Measurements from ENCODE around the gene IL15RA.
A peak's percentile ranks its signal among the peaks of the same experiment; 100 is the strongest.

The IL15RA gene, protein sequence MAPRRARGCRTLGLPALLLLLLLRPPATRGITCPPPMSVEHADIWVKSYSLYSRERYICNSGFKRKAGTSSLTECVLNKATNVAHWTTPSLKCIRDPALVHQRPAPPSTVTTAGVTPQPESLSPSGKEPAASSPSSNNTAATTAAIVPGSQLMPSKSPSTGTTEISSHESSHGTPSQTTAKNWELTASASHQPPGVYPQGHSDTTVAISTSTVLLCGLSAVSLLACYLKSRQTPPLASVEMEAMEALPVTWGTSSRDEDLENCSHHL

DNA sequence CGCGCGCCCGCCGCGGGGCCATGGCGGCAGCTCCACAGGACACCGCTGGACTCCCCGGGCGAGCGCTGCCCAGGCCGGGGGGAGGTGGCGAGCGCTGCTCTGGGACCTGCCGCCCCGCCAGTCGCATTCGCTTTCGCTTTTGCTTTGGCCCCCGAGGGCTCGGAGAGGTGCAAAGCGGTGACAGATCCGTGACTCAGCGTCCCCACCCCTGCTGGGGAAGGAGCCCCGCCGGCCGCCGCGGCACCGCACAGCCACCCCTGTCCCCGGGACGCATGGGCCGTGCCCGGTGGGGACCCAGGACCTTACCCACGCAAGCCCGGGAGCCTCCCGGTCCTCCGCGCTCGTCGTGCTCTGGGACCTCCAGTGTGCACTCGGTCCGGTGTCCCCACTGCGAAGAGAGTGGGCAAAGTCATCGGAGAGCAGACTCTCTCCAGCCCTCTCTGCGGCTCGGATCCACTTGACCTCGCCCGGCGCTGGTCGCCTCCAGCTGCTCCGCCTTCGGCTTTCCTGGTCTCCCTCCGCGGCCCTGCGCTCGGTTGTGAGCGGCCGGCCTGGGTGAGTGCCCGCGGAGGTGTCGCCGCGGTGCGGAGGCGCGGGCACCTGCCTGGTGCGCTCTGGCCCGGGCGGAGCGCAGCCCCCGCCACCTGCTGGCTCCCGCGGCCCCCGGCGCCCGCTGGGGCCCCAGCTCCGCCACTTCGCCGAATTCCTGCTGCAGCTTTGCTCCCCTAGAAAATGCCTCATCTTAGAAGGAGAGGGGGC is at the start of gene IL15RA:
IL15RA (minus strand) TSS at position 73 of the 759 bp plus-strand sequence; CDS start at position 22, 51 bp downstream.
- peak; percentile 91 for DNase-seq

DNA sequence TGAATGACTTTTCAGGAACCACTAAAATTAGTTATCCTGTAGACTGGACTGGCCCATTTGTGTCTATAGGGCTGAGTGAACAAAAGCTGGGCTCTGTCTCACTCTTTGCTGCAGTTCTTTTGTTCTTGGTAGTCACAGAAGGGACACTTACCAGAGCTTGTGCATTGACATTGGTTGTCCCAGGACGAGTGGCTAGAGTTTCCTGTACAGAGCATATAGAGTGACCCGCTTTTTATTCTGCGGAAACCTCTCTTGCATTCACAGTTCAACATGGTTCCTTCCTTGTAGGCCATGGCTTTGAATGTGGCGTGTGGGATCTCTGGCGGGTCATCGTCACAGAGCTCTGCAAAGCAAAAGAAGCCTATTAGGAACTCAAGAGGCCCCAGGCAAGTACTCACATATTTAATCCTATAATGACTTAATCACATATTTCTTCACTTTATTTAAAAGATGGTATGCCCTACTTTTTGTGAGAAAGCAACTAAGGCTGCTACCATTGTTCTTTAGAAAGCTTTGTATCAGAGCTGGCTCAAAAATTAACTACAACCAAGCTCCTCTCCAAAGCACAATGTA is 48.4 kb upstream of the IL15RA start:
- no peak for DNase-seq

DNA sequence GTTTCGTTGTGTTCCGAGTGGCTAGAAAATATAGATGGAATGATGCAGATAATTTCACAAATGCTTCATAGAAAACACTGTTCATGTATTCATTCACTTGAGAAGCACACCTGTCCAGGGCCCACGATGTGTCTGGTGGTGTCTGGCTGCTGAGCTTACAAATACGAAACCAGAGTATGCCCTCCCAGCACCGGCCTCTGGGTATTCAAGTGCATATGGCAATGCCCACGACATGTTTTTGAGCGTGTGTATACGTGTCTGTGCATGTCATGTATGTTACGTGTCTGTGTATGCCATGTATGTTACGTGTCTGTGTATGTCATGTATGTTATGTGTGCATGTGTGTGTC is 47.0 kb upstream of the IL15RA start:
- no peak for DNase-seq

DNA sequence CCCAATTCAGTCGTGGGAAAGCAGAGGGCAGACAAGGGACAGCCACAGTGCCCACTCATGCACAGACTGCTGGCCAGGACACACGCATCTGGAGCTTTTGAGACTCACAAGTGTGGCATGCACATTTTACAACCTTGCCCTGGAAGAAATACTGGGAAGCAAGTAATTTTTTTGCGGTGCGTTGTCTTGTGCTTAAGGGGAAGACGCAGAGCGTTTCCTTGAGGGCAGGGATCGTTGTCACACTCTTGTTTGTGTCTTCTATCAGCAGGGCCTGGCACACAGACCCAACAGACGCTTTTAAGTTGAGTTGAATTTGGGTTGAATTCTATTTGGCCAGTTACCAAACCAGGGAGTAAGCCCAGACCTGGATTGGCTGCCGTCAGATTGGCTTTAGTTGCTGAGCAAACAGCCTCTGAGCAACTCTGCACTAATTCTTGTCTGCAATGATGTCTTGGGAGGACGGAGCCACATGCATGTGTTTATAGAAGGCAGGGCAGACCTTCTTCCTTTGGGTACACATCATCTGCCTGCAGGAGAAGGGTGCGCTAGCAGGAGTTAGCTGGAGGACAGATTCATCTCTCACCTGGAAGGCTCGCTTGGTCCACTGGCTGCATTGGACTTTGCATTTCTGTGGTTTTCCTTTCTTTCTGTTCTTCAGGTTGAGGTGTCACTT is 46.5 kb upstream of the IL15RA start:
- no peak for DNase-seq

DNA sequence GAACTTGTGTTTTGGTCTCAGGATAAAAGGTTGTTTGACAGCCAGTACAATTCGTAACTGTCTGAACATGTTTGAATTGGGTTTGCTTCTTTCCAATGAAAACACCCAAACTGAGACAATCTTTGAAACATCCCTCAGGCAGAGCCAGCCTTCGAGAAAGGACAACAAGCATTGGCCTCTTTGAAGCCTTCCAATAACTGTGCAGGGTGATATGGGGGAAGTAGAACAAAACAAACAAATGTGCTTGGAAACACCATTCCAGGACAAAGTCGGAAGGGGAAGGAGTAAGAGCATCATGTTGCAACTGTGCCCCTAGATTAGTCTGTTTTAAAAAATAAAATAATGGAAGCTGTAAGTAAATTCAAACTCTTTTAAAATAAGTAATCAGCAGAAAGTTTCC is 45.3 kb upstream of the IL15RA start:
- DNase-seq = no peak

DNA sequence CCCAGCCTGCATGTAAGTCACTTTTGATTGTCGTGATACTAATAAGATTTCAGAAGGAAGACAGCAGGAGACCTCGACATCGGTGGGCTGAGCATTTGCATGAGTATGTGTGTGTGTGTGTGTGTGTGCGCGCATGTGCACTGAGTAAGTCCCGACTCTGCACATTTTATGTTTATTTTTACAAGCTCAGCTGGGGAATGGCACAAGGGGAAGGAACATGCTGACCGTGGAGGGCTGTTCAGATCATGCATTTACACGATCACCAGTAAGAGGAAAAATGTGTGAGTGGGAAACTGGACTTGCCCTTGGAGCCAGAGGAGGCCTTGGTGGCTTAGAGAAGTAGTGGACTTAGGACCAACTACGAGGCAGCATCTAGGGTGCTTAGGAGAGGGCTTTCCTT is 43.5 kb upstream of the IL15RA start:
- DNase-seq = no peak

DNA sequence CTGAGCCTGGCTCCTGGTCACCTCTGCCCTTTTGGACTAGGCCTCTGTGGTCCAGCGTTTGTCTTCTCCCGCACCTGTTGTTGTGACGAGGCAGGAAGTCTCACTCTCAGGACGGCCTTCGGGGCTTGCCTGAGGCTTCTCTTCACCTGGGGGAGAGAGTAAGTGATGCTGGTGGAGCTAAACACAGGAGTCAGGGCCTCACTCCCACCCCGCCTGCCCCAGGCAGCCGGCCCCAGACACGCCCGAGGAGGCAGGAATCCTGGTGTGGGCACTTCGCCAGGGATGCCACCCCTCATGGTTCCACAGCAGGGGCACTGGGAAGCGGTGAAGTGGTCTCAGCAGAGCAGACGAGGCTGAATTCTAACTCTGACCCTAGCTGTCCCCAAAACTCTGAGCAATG is 42.5 kb upstream of the IL15RA start:
- no peak for DNase-seq

DNA sequence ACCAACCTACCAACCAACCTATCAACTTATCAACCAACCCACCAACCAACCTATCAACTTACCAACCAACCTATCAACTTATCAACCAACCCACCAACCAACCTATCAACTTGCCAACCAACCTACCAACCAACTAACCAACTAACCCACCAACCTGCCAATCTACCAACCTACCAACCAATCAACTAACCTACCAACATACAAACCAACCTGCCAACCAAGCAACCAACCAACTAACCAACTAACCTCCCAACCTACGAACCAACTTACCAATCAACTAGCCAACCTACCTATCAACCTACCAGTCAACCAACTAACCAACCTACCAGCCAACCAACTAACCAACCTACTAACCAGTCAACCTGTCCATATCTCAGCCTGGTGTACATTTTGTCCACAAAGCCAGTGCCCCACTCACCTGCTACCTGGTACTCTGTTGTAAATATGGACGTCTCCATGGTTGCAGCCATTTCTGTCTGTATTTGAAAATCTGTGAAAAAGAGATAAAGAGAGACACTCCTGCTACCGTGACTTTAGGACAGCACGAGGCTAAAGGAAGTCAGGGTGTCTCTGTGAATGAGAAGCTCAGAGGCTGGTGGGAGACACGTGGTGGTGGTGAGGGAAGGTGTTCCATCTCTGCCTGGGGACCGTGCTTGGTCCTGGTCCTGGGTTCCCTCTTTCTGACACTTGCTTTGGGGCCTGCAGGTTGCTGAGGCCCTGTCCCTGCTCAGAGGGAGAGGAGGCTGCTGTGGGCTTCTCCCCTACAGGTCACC is 41.9 kb upstream of the IL15RA start:
- no peak for DNase-seq

DNA sequence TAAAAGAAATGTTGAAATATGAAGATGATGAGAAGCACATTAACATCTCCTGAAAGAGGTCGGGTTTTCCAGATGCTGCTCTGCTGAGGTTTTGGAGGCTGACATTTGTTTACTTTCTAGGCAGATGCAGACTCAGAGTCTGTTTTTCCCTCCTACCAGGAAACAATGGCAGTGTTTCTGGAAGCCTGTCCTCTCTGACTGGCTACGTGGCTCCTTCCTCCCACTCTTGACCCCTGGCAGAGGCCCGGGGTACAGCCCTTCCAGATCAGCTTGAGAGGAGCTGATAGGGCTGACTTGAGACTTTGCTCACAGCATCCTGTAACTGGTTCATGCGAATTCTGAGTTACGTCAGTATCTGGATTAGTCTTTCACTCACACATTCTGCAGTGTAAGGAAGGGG is 41.1 kb upstream of the IL15RA start:
- no peak for DNase-seq

DNA sequence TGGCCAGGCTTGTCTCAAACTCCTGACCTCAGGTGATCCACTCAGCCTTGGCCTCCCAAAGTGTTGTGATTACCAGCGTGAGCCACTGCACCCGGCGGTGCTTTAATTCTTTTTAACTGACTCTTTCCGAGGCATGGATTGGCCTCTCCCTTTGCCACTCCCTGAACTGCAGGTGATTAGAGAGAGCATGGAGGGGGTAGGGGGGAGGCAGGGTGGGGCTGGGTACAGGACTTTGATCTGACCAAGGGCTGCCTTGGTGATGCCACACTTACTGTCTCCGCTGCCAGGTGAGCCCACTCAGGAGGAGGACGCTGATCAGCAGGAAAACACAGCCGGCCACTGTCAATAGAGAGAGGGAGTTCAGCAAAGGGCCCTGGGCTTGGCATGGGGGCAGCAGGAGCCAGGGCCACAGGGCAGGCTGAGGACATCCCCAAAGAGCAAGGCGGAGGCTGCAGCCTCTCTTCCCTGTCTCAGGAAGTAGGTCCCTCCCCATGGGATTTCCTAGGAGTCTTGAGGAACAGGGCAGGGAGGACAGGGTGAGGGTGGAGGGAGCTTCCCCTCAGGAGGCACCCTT is 40.5 kb upstream of the IL15RA start:
- no peak for DNase-seq

DNA sequence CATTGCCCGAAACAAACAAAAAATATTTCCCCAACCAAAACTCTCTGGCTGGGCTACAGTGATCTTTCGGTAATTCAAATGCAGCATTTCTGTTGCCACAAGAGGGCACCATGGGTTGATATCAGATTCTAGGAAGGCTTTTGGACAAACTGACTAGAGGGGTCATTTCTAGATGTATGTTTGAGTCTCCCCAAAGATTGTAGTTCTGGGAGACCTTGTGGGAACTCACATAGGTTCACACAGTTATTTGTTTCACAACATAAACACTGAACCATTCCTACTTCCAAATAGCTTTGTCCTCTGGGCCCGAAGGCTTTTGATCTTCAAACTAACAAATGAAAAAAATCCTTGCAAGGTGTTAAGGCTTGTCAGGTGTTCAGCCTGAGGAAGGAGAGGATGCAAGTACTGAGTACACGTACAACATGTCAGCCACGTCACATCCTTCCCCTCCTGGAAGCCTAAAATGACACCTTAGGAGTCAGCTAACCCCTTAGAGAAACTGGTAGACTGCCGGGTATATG is 37.0 kb upstream of the IL15RA start:
- DNase-seq = peak; percentile 65

DNA sequence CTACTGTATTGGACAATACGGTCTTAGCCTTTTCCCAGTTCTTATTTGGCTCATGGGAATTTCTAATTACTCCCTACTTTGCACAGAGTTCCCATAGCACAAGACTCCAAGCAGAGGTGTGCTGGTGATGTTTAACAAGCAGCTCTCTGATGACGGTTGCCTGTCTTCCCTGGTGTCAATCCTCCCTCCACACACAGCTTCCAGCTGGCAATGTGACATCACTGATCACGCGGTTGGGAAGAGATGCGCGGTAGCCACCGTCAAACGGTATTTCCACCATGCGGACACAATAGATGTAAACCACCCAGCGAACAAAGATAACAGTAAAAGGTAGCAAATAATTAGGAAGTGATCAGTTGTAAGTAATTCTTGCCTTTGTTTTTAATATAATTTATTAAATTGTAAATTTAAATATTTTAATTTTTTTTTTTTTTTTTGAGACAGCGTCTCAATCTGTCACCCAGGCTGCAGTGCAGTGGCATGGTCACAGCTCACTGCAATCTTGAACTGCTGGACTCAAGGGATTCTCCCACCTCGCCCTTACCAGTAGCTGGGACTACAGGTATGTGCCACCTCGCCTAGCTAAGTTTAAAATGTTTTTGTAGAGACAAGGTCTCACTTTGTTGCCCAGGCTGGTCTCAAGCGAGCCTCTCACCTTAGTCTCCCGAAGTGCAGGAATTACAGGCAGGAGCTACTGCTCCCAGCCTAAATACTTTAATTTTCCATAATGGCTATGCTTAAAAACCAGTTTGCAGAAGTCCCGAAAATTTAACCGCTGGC is 36.3 kb upstream of the IL15RA start:
- DNase-seq = no peak

DNA sequence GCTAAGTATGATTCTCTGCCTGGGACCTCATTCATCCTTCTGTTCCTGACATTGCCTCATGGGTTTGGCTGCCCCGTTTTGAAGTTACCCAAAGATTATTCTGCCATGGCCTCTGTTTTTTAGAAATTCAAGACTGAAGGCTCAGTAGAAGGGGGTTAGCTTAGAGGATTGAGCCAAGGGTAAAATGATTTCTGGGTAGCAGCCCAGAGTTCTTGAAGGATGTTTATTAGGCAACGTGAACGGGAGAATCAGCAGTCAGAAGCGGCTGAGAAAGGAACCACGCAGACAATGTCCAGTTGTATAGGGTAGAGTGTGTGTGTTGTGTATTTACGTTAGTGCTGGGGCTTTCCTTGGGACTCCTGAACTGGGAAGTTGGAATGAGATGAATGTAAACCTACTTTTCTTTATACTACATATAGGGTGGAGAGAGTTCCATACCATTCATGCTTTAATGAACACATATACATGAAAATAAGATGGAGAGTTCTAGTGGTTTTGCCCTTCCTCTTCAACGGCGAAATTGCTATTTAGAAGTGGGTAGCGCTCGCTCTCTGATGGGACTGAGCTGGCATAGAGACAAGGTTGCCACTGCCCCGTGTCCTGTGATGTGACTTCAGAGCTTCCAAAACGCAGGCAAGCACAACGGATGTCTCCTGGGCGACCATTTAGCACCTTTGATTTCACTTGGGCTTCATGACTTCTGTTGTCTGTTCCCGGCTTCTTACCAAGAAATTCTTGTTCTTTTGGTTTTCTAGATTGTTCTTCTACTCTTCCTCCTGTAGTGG is 35.0 kb upstream of the IL15RA start:
- DNase-seq = no peak

DNA sequence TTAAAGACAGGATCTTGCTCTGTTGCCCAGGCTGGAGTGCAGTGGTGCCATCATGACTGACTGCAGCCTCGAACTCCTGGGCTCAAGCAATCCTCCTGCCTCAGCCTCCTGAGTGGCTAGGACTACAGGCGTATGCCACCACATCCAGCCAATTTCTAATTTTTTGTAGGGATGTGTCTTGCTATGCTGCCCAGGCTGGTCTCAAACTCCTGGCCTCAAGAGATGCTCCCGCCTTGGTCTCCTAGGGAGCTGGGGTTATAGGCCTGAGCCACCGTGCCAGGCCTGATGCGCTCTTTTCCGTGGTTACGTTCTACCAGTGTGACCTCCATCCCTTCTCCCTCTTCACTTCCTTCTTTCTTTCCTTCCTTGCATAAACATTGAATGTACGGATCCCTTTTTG is 34.2 kb upstream of the IL15RA start:
- DNase-seq = no peak

DNA sequence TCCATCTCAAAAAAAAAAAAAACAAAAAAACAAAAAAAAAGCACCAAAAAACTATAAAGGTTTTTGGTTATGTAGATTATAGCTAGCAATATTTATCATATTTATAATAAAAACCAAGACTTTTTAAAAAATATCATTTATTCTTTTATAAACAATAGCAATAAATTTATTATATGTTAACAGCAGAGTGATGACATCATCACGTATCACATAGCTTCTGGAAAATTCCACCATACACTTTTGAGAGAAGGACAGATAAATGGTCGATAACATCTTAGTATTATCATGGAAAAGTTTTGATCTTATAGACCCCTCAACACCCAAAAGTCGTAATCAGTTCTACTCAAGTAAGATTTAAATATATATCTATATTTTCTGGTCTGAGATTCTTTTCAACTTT is 33.2 kb upstream of the IL15RA start:
- no peak for DNase-seq

DNA sequence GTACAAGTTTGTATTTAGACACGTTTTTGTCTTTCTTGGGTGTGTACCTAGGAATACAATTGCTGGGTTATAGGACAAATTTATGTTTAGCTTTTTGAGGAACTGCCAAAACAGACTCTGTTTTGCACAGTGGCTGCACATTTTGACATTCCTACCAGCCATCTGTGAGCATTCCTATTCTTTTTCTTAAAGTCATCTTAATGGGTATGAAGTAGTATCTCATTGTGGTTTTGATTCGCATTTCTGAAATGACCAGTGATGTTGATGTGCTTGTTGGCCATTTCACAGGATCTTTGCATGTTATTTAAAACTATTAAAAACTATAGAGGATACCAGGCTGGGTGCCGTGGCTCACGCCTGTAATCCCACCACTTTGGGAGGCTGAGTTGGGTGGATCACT is 32.6 kb upstream of the IL15RA start:
- DNase-seq = no peak

DNA sequence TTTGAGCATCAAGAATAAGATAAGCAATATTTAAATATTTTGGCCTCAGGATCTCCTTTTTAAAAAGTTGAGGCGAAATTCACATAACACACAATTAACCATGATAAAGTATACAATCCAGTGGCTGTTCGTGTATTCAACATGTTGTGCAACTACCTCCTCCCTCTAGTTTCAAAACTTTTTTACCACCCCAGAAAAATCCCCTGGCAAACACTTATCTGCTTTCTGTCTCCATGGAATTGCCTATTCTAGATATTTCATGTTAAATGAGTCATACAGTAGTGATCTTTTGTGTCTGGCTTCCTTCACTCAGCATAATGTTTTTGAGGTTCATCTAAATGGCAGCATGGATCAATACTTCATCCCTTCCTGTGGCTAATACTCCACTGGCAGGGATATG is 31.8 kb upstream of the IL15RA start:
- peak; percentile 43 for DNase-seq

DNA sequence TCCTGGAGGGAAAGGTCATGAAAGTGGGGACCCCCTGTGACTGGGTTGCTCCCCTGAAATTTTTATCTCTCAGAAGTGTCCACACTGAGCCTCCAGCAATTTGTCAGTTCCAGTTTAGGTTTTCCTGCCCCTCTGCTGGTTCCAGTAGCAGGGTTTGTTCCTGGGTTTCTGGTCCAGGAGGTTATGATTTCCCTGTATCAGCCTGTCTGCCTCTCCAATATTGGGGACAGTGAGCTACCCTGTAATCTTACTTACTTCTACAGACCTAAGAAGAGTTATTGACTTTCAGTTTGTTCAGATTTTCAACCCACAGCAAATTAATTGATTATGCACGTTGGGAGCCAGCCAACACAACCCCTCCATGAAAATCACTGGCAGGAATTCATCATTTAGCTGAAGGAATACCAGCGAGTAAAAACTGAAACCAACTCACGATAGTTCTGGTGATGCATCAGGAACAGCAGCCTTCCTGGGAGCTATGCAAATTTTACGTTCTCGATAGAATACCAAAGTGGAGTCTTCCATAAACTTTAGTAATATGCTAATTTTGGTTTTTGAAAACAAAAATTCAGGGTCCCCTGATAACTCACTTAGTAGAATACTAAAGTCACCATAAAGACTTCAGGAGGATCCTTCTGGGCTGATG is 31.3 kb upstream of the IL15RA start:
- DNase-seq = no peak

DNA sequence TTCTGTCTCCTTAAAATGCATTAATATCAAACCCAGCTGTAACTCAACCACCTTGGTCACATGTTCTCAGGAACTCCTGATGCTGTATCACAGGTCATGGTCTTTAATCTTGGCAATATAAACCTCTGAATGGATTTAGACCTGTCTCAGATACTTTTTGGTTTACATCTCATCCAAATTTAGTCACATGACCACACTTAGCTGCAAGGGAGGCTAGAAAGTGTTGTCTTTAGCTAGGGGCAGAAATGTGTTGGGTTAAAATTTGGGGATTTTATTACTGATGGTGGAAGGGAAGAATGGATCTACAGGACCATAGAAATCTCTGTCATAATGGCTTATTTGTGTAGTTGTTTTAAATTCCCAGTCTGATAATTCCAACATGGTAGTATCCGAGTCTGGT is 29.6 kb upstream of the IL15RA start:
- no peak for DNase-seq

DNA sequence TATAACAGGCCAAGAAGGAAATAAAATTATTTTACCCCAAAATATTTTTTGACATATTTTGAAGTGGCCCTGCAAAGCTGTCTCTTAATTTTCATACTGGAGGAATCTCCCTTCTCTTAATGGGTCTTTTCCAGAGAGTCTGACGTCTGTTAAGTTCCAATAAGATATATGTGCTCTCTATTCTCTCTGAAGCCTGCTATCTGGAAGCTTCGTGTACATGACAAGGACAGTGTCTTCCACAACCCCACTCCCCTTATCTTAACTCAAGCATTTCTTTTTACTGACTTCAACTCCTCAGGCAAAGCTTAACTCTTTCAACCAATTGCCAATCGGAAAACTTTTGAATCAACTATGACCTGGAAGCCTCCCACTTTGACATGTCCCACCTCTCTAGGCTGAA is 29.2 kb upstream of the IL15RA start:
- no peak for DNase-seq
